GM18907 (cell line): ENCODE data around the gene GNG14.
A peak's percentile ranks its signal among the peaks of the same experiment; 100 is the strongest.
"Not testable (repeated sequence)": the region's sequence is repeated elsewhere in the genome, so short reads cannot be mapped to it uniquely, and the experiment has no call there.

Source experiments
- ATAC-seq: cut with Tn5 transposase; IDR thresholded peaks from one replicate; pipeline ENCODE4 v1.9.1; 2021; ENCODE audit warnings: mild to moderate bottlenecking, moderate library complexity; ENCODE audit not compliant: unreplicated experiment

GNG14 gene

GRCh38 chr19:12666265-12667048, 21.3 kb upstream of the GNG14 start, which contains the start of the genes MAN2B1 and WDR83:
Gene MAN2B1 (minus strand): TSS chr19:12666742. CDS start chr19:12666701, 41 bp downstream.
Gene WDR83 (plus strand): TSS chr19:12666807. CDS start chr19:12669791, 2,984 bp downstream.
- peak; percentile 47 for ATAC-seq

DNA sequence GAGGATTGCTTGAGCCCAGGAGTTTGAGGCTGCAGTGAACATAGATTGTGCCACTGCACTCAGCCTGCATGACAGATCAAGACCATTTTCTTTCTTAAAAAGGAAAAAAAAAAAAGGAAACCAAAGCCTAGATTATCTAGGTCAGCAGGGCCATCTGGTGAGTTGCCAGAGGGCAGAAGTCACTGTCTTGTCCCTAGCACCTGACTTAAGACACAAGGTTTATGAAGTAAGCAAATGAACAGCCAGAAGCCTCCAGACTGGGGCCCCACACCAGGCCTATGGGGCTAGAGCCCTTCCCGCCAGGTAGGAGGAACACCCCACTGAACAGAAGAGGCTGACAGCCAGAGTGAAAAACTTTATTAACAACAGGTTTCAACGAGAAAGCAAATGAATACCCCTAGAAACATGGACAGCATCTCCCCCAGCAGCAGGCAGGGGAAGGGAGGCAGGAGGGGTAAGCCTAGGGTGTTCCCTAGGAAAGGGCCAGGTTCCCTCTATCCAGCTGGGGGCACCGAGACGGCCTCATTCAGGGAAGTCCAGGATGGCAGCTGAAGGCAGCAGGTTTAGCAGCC, 20.0 kb upstream of the GNG14 start:
- no peak for ATAC-seq

- ATAC-seq = no peak
These were observed 19.5 kb upstream of the GNG14 start for GRCh38 chr19:12668346-12668745.

- peak; percentile 16 for ATAC-seq
These were observed 18.9 kb upstream of the GNG14 start for GRCh38 chr19:12668932-12669269.

DNA sequence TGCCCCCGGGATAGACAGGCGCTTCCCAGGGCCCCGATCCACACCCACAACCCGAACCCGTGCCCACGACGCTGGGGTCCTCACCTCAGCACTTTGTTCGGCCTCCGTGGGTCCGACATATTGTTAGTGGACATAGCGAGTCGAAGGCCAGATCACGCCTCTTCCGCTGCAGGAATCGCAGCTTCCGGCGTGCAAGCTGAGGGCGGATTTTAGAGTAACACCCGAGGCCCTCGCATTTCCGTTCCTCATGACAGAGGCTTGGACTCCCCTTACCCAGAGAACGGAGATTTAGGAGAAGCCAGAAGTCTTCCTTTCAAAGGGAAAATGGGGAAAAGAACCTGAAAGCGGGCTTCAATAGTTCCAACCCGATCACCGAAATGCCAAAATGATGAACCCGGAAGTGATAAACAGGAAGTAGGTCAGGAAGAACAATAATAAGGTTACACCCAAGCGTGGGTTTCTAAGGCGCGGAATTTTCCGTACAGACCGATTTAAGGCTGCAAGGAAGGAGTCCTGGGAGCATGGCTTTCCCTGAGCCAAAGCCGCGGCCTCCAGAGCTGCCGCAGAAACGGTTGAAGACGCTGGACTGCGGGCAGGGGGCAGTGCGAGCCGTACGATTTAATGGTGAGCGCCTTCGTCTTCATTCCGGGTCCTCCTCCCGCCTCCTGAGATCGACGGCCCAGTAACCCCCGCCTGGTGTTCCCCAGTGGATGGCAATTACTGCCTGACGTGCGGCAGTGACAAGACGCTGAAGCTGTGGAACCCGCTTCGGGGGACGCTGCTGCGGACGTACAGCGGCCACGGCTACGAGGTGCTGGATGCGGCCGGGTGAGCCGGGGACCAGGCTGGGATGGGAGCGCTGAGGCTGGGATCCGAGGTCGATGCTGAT, 18.3 kb upstream of the GNG14 start:
- ATAC-seq = peak; percentile 43

DNA sequence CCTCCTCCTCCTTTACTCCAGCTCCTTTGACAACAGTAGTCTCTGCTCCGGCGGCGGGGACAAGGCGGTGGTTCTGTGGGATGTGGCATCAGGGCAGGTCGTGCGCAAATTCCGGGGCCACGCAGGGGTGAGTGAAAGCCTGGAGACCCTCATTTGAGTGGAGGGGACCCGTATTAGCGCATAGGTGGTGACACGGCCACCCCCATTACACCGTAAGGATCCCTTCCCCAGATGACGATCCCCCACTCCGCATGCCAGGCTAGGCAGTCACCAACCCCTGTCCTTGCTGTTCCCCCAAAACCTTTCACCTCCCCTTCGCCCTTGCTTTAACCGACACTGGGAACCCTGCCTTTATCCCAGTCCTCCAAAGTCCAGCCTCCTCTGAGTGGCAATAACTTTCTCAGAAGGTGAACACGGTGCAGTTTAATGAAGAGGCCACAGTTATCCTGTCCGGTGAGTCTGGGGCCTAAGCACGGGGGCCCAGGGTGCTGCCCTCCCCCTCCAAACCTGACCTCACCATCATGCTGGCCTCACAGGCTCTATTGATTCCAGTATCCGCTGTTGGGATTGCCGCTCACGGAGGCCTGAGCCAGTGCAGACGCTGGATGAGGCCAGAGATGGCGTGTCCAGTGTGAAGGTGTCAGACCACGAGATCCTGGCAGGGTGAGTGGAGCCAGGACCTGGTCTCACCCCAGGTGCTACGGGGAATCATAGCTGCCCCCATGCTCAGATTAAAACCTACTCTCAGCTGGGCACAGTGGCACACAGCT, 17.5 kb upstream of the GNG14 start:
- no peak for ATAC-seq

GRCh38 chr19:12672744-12673143, 15.1 kb upstream of the GNG14 start:
- ATAC-seq = no peak

DNA sequence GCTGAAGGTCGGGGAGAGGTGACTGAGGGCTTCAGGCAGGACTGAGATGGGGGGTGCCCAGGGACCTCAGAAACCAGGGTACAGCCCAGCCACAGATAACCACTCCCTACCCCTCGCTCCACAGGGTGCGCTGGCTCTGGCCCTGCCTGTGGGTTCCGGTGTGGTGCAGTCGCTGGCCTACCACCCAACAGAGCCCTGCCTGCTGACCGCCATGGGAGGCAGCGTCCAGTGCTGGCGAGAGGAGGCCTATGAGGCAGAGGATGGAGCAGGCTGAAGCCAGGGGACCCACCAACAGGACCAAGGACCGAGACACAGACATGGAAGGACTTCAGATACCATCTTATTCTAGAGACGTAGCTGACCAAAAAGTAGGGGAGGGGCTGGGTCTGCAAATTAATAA, 12.4 kb upstream of the GNG14 start:
- ATAC-seq = no peak

GRCh38 chr19:12675940-12676339, 11.9 kb upstream of the GNG14 start:
- no peak for ATAC-seq

- ATAC-seq = peak; percentile 30
These were observed 11.4 kb upstream of the GNG14 start for GRCh38 chr19:12676384-12676792.

DNA sequence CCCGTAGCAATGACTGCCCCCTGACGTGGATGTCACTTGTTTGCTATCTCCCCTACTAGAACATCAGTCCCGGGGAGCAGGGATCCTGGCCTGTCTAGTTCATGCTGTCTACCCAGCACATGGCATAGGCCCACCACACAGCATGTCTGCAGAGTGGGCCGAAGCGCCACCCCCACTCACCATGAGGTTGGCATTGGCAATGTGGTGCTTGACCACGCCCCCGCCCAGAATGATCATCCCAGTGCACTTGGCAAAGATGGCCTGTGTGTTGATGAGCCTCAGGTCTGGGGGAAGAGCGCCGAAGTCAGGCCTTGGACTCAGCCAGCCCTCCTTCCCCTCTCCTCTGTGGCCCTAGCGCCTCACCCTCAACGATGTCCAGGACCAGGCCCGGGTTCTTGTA, 10.9 kb upstream of the GNG14 start:
- no peak for ATAC-seq

GRCh38 chr19:12678039-12678438, 9.8 kb upstream of the GNG14 start:
- not testable (repeated sequence) for ATAC-seq

DNA sequence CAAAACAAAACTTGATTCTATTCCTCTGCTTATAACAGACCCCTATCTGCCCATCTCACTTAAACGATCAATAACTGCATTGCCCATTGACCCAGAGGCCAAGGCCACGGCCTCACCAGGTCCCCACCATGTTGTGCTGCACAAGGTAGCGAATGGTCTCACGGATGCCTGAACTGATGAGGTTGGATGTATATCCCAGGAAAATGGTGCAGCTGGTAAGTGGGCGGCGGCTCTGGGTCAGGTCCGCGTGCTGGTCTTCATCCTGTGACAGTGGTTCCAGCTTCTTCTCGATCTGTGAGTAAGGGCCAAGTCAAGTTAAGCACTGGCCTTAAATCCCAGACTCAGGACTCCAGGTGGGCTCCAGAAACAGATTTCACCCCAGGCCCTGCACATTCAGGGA, 7.8 kb upstream of the GNG14 start:
- no peak for ATAC-seq

- ATAC-seq = peak; percentile 74
These were observed 6.5 kb upstream of the GNG14 start, which contains the start of gene DHPS for GRCh38 chr19:12681074-12681987. Gene DHPS (minus strand): TSS chr19:12681880. CDS start chr19:12681766, 114 bp downstream.

DNA sequence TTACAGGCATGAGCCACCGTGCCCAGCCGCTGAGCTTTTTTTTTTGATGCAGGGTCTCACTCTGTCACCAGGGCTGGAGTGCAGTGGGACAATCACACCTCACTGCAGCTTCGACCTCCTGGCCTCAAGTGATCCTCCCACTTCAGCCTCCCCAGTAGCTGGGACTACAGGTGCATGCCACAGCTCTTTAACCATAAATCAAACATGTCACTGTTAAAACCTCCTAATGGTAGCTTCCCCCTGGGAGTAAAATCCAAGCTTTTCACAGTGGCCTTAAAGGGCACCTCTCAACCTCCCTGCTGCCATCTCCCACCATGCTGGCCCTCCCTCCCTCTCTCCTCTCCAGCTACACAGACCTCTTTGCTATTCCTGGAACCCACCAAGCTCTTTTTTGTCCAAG, 2.0 kb upstream of the GNG14 start:
- ATAC-seq = no peak

DNA sequence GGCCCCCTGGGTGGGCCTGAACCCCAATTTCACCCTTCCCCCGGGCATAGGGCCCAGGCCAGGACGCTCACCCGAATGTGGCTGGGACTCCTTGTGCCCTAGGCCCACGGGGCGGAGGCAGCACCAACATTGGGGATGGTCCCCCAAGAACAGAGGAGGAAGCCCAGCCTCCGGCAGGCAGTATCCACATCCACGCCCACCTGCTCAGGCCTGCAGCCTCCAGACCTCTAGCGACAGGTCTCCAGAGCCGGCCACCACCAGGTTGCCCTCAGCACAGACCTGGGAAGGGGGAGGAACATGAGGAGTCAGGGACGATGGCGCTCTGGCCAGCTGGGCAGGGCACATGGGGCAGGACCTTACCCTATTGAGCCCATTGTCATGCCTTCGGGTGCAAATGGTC, 1.2 kb downstream of the GNG14 start:
- ATAC-seq = no peak

- ATAC-seq = no peak
These were observed 1.9 kb downstream of the GNG14 start for GRCh38 chr19:12689581-12690216.

DNA sequence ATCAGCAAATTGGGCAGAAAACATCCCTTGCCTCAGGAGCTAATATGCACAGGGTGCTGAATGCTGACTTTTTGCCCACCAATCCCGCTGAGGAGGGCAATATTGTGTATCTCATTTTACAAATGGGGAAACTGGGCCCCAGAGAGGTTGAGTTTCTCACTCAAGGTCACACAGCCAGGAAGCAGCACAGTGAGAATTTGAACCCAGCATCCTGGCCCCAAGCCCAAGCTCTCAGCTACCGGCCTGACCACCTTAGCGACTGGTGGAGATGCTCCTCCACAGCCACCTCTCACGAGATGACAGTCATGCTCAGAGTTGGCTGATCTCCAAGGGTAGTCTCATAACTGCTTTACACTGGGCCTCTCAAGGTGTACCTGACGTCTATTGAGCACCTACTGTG, 5.2 kb downstream of the GNG14 start:
- no peak for ATAC-seq

- ATAC-seq = no peak
These were observed 6.8 kb downstream of the GNG14 start for GRCh38 chr19:12694641-12695040.
